Neural progenitor cell (in vitro differentiated cells): ENCODE results near the gene RPL3.

Experiments
- EZH2 ChIP-seq: fragments of 200-600 bp; sonication (generic); IDR thresholded peaks from 2 replicates; pipeline ENCODE4 v1.6.1; 2017; ENCODE audit warnings: antibody characterized with exemption, mild to moderate bottlenecking, moderate library complexity
- TF ChIP-seq, protein P1 (sequence below): fragments of 200-600 bp; sonication (generic); IDR thresholded peaks from 2 replicates; pipeline ENCODE4 v1.5.1; 2017; ENCODE audit warnings: antibody characterized with exemption, mild to moderate bottlenecking

- TF ChIP-seq, protein P1, sequence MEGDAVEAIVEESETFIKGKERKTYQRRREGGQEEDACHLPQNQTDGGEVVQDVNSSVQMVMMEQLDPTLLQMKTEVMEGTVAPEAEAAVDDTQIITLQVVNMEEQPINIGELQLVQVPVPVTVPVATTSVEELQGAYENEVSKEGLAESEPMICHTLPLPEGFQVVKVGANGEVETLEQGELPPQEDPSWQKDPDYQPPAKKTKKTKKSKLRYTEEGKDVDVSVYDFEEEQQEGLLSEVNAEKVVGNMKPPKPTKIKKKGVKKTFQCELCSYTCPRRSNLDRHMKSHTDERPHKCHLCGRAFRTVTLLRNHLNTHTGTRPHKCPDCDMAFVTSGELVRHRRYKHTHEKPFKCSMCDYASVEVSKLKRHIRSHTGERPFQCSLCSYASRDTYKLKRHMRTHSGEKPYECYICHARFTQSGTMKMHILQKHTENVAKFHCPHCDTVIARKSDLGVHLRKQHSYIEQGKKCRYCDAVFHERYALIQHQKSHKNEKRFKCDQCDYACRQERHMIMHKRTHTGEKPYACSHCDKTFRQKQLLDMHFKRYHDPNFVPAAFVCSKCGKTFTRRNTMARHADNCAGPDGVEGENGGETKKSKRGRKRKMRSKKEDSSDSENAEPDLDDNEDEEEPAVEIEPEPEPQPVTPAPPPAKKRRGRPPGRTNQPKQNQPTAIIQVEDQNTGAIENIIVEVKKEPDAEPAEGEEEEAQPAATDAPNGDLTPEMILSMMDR: no peak
- no peak for TF ChIP-seq EZH2
Measured at GRCh38 chr22:39360674-39361413, 41.4 kb upstream of the RPL3 start.
